Left lobe of liver (tissue), 2 donors: ENCODE data around the gene NCAPG2. TPM values are rescaled to one million over a fixed set of nuclear protein-coding genes. Genes with fewer than 3 reads are reported as not detected.

Source experiments
- ATAC-seq: fragments of 200-7000 bp; cut with Tn5 transposase; one replicate; pipeline ENCODE4 v1.9.1; 2020; ENCODE audit warnings: mild to moderate bottlenecking, moderate library complexity
- DNase-seq: peaks from one replicate; pipeline ENCODE4 v3.0.0-alpha.2; 2020; ENCODE audit warnings: low spot score
- total RNA-seq: library from RNA; stranded (reverse); gene quantifications from one replicate; pipeline ENCODE4 v1.2.1, GENCODE V29; 2021
- donor health status: DM: no; HTN: no; CAD: no; lungs with moderate emphysema.
- donor health status: DM: no; HTN: yes; CAD: no.

Gene NCAPG2
- total RNA-seq, 1 donor from 2014 or later: 4.0 TPM

- DNase-seq (no peak), ATAC-seq (no peak)
Observed at GRCh38 chr7:158583143-158583542, 121.5 kb downstream of the NCAPG2 start.

GRCh38 chr7:158582089-158582456 is 122.5 kb downstream of the NCAPG2 start:
- DNase-seq: no peak

DNA sequence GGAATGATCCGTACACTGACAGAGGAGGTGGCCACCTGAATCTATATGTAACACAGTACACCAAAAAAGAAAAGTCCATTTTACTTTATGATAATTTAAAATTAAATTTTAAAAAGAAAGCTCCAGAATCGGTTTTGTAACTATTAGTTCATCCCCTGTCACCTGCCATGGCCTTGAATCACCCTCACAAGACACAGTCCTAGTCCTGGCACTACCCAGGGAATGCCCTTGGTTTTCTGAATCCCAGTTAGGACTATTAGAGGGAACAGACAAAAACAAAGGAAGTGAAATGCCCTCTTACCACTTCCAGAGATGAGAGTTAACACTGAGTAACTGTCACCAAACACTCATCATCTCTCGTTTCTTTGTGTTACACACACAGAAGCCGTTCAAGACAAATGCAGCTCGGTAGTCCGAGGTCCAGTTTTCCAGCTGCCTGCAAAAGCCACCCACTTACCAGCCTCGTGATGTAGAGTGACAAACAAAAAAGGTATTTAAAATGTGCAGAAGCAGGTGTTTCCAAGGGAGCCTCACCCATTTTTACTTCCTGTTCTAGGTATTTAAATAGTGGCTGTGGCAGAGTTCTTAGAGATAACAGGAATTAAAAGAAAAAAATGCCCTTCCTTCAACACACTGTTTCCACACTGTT is 123.0 kb downstream of the NCAPG2 start:
- DNase-seq (no peak), ATAC-seq (no peak)

More at GRCh38 chr7:158582089-158582456, 122.5 kb downstream of the NCAPG2 start:
- ATAC-seq: no peak

Other genes with a start within 250 kb of the NCAPG2 start
- gene PTPRN2, start 117.0 kb downstream of the NCAPG2 start, total RNA-seq: 0.33 TPM
- 19.6 TPM for gene ESYT2, start 124.7 kb upstream of the NCAPG2 start, total RNA-seq
- 6.7 TPM for gene DYNC2I1, start 151.8 kb upstream of the NCAPG2 start, total RNA-seq